DOHH2 (cell line): ENCODE measurements around the gene SOX3.

Source experiments
- H3F3A ChIP-seq: fragments of 200-600 bp; sonication (generic), shearing (Covaris generic); 2 replicates; pipeline ENCODE4 v1.6.0; 2016; ENCODE audit warnings: antibody characterized with exemption, mild to moderate bottlenecking; ENCODE audit not compliant: control insufficient read depth, insufficient read depth
- H3K27ac ChIP-seq: fragments of 200-600 bp; sonication (generic); 2 replicates; pipeline ENCODE4 v1.5.1; 2014; ENCODE audit warnings: low read depth, mild to moderate bottlenecking, low read length, moderate library complexity
- H3K27me3 ChIP-seq: fragments of 200-600 bp; sonication (generic); 2 replicates; pipeline ENCODE4 v1.6.1; 2014; ENCODE audit warnings: mild to moderate bottlenecking, low read length, mixed read lengths; ENCODE audit not compliant: control insufficient read depth
- H3K36me3 ChIP-seq: fragments of 200-600 bp; sonication (generic); 2 replicates; pipeline ENCODE4 v1.6.1; 2014; ENCODE audit warnings: mild to moderate bottlenecking, low read length, moderate library complexity, mixed read lengths; ENCODE audit not compliant: control insufficient read depth
- H3K4me1 ChIP-seq: fragments of 200-600 bp; sonication (generic); 2 replicates; pipeline ENCODE4 v1.6.1; 2014; ENCODE audit warnings: mild to moderate bottlenecking, low read length, mixed read lengths; ENCODE audit not compliant: control insufficient read depth
- H3K4me2 ChIP-seq: fragments of 200-600 bp; sonication (generic); 2 replicates; pipeline ENCODE4 v1.6.0; 2014; ENCODE audit warnings: mild to moderate bottlenecking, low read length, moderate library complexity
- H3K4me3 ChIP-seq: fragments of 200-600 bp; sonication (generic); 2 replicates; pipeline ENCODE4 v1.5.1; 2014; ENCODE audit warnings: mild to moderate bottlenecking, low read length, mixed read lengths
- H3K79me2 ChIP-seq: fragments of 200-600 bp; sonication (generic); 2 replicates; pipeline ENCODE4 v1.6.1; 2014; ENCODE audit warnings: mild to moderate bottlenecking, low read length, mixed read lengths; ENCODE audit not compliant: control insufficient read depth
- H3K9me2 ChIP-seq: fragments of 200-600 bp; sonication (generic); replicated peaks from 2 replicates; pipeline ENCODE4 v1.6.1; 2014; ENCODE audit warnings: mild to moderate bottlenecking, low read length, mixed read lengths; ENCODE audit not compliant: control insufficient read depth
- H3K9me3 ChIP-seq: fragments of 200-600 bp; sonication (generic); 2 replicates; pipeline ENCODE4 v1.6.1; 2014; ENCODE audit warnings: antibody characterized with exemption, low read length, mixed read lengths; ENCODE audit not compliant: control insufficient read depth, insufficient read depth
- H4K20me1 ChIP-seq: fragments of 200-600 bp; sonication (generic); 2 replicates; pipeline ENCODE4 v1.6.0; 2014; ENCODE audit warnings: low read depth, mild to moderate bottlenecking, antibody characterized with exemption, low read length, moderate library complexity; ENCODE audit not compliant: control insufficient read depth, insufficient read depth
- EZH2phosphoT487 ChIP-seq: fragments of 200-600 bp; sonication (generic); IDR thresholded peaks from 2 replicates; pipeline ENCODE4 v1.6.1; 2017; ENCODE audit warnings: borderline replicate concordance, mild to moderate bottlenecking, antibody characterized with exemption, low read length, moderate library complexity, mixed read lengths
- TF ChIP-seq, protein P1 (sequence below): fragments of 200-600 bp; sonication (generic); IDR thresholded peaks from one replicate; pipeline ENCODE4 v1.5.1; 2014; ENCODE audit warnings: antibody characterized with exemption, mild to moderate bottlenecking, low read depth, low read length; ENCODE audit not compliant: poor library complexity, severe bottlenecking

Gene SOX3

DNA sequence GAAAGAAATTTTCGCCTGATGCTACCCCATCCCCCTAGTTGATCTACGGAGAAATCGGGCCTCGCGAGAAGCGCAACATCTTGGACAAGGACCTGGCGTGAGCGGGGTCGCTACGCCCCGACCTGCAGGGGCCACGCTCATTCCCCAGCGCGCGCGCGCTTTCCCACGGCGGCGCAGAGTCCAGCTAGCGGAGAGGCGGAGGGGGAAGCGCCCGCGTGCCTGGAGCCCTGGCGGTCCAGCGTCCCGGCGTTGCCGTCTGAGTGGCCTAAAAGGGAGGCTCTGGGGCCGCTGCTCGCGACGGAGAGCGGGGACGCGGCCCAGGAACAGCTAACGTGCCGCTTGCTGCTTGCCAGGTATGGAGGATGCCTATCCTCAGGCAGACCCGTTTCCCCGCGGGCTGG lies 6.0 kb upstream of the SOX3 start:
- H3K4me2 ChIP-seq: no peak overlapping the region
- no peak overlapping the region for H3K27ac ChIP-seq
- TF ChIP-seq, protein P1, sequence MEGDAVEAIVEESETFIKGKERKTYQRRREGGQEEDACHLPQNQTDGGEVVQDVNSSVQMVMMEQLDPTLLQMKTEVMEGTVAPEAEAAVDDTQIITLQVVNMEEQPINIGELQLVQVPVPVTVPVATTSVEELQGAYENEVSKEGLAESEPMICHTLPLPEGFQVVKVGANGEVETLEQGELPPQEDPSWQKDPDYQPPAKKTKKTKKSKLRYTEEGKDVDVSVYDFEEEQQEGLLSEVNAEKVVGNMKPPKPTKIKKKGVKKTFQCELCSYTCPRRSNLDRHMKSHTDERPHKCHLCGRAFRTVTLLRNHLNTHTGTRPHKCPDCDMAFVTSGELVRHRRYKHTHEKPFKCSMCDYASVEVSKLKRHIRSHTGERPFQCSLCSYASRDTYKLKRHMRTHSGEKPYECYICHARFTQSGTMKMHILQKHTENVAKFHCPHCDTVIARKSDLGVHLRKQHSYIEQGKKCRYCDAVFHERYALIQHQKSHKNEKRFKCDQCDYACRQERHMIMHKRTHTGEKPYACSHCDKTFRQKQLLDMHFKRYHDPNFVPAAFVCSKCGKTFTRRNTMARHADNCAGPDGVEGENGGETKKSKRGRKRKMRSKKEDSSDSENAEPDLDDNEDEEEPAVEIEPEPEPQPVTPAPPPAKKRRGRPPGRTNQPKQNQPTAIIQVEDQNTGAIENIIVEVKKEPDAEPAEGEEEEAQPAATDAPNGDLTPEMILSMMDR: no peak
- TF ChIP-seq EZH2phosphoT487: no peak
- no peaks in the 10 kb centered on the region for H4K20me1 ChIP-seq
- H3K4me1 ChIP-seq: no peaks in the 10 kb centered on the region
- no peak overlapping the region for H3K4me3 ChIP-seq
- H3K79me2 ChIP-seq: no peaks in the 10 kb centered on the region
- H3K9me3 ChIP-seq: no peaks in the 10 kb centered on the region
- no peaks in the 10 kb centered on the region for H3K27me3 ChIP-seq
- no peaks in the 10 kb centered on the region for H3K36me3 ChIP-seq
- H3K9me2 ChIP-seq: no peaks in the 10 kb centered on the region
- H3F3A ChIP-seq: no peaks in the 10 kb centered on the region

DNA sequence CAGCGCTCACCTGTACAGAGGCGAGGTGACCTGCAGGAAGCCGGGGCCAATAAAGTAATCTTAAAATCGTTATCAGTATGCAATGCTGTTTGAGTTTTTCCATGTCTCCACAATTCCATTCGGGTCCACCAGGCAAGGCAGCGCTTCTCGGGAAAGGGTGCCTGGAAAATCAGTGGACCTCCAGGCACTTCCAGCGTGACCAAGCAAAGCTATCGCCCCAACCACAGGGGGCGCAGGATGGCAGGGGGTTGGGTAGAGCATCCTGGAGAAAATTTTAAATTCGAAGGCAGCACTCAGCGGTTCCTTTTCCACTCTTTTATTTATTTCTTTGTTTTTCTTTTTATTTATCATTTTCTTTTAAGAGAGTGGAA lies 5.4 kb upstream of the SOX3 start:
- no peaks in the 10 kb centered on the region for H3K27me3 ChIP-seq

DNA sequence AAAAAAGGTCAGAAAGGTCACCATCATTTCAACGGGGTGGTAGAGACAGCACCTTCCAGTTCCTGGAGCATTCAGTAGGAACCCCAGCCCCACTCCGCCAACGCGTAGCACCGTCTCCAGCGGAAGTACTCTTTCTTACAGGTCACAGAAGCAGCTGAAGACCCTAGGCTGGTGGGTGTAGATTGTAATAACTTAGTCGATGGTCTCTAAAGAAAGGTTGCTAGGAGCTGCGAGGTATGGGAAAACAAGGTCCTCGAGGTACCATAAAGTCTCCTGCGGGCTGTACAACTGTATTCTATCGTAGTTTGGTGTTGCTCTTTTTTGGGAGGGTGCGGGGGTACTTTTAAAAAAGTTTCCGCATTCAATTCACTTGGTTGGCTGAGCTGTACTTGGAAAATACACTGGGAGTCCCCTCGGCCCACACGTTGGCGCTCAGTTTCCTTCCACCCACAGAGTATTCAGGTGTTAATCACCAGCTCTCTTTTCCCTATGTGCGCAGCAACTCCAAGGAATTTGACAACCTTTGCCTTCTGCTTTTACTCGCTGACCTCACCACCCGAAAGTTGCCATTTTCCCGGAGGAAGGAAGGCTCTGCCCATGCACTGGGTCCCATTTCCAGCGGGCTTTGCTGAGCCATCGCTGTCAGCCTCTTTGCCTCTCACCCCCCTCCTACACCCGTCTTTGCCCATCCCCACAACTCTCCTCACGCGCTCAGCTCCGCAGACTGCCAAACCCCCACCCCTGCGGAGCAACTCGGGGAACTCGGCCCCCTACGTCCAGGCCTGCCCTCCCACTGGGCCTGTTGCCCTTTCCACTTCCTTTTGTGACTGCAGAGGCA lies 4.8 kb upstream of the SOX3 start:
- H4K20me1 ChIP-seq: no peaks in the 10 kb centered on the region
- H3K27ac ChIP-seq: no peak overlapping the region
- H3K79me2 ChIP-seq: no peaks in the 10 kb centered on the region
- no peaks in the 10 kb centered on the region for H3F3A ChIP-seq
- no peak overlapping the region for H3K4me2 ChIP-seq
- H3K9me2 ChIP-seq: no peaks in the 10 kb centered on the region
- no peaks in the 10 kb centered on the region for H3K4me1 ChIP-seq
- H3K27me3 ChIP-seq: no peaks in the 10 kb centered on the region
- H3K36me3 ChIP-seq: no peaks in the 10 kb centered on the region
- H3K4me3 ChIP-seq: no peak overlapping the region
- TF ChIP-seq, protein P1: no peak
- TF ChIP-seq EZH2phosphoT487: no peak
- no peaks in the 10 kb centered on the region for H3K9me3 ChIP-seq

More for the DNA sequence above, 5.4 kb upstream of the SOX3 start:
- Histone ChIP-seq H3K4me3 (no peak overlapping the region), H4K20me1 (no peaks in the 10 kb centered on the region), H3K79me2 (no peaks in the 10 kb centered on the region), H3K36me3 (no peaks in the 10 kb centered on the region), H3K27ac (no peak overlapping the region), H3F3A (no peaks in the 10 kb centered on the region), H3K4me1 (no peaks in the 10 kb centered on the region), H3K4me2 (no peak overlapping the region), H3K9me3 (no peaks in the 10 kb centered on the region), H3K9me2 (no peaks in the 10 kb centered on the region)
- TF ChIP-seq, protein P1: no peak
- TF ChIP-seq EZH2phosphoT487: no peak
